IMR-90 (cell line): ENCODE results near the gene MMEL1. TPM values are rescaled to one million over a fixed set of nuclear protein-coding genes. Genes with fewer than 3 reads are reported as not detected.

Experiments used
- ATAC-seq: fragments of 200-7000 bp; cut with Tn5 transposase; 2 replicates; pipeline ENCODE4 v1.9.1; 2020; ENCODE audit warnings: low read depth, mild to moderate bottlenecking, moderate library complexity
- BruUV-seq: library from RNA; stranded (reverse); fragments of 400-500 nt; replicated peaks from 2 replicates; lab custom pipeline; 2021; lab: Mats Ljungman, UMichigan
- CTCF ChIA-PET: fragments of 300-600 bp; formaldehyde crosslinking; extraction: SDS; loops from one replicate; lab custom pipeline; 2021; ENCODE audit warnings: antibody characterized with exemption; lab: Yijun Ruan, JAX
- POLR2A ChIA-PET: fragments of 300-600 bp; sonication (Branson Sonifier 250); formaldehyde crosslinking; loops from one replicate; lab custom pipeline; 2022; ENCODE audit warnings: antibody characterized with exemption; ENCODE audit not compliant: unreplicated experiment; lab: Charles Lee
- DNase-seq: peaks from one replicate; pipeline ENCODE4 v3.0.0; 2013
- H2AFZ ChIP-seq: replicated peaks from 2 replicates; pipeline ENCODE3; 2013; ENCODE audit warnings: low read length, mild to moderate bottlenecking; ENCODE audit not compliant: poor library complexity
- H2AK5ac ChIP-seq: 2 replicates; pipeline ENCODE4 v1.6.1; 2013; ENCODE audit warnings: low read depth, low read length, inconsistent platforms
- H2AK9ac ChIP-seq: replicated peaks from 2 replicates; pipeline ENCODE3; 2013; ENCODE audit warnings: mild to moderate bottlenecking, low read depth, low read length, moderate library complexity; ENCODE audit not compliant: poor library complexity
- H2BK120ac ChIP-seq: 2 replicates; pipeline ENCODE4 v1.6.1; 2013; ENCODE audit warnings: low read depth, low read length, inconsistent platforms
- H2BK15ac ChIP-seq: 3 replicates; pipeline ENCODE4 v1.6.1; 2013; ENCODE audit warnings: low read depth, low read length, inconsistent platforms
- H2BK20ac ChIP-seq: 2 replicates; pipeline ENCODE4 v1.6.1; 2013; ENCODE audit warnings: low read depth, mild to moderate bottlenecking, inconsistent platforms, low read length, moderate library complexity
- H2BK5ac ChIP-seq: 2 replicates; pipeline ENCODE4 v1.6.1; 2013; ENCODE audit warnings: mild to moderate bottlenecking, low read depth, low read length, inconsistent platforms; ENCODE audit not compliant: poor library complexity, severe bottlenecking
- H3K14ac ChIP-seq: replicated peaks from 2 replicates; pipeline ENCODE4 v1.6.1; 2013; ENCODE audit warnings: low read depth, low read length, inconsistent platforms
- H3K18ac ChIP-seq: 2 replicates; pipeline ENCODE4 v1.6.1; 2013; ENCODE audit warnings: low read depth, low read length, control low read depth
- H3K23ac ChIP-seq: 2 replicates; pipeline ENCODE4 v1.6.1; 2013; ENCODE audit warnings: low read depth, low read length, inconsistent platforms
- H3K27ac ChIP-seq: 2 replicates; pipeline ENCODE4 v1.5.1; 2013; ENCODE audit warnings: mild to moderate bottlenecking, control low read depth, low read length; ENCODE audit not compliant: insufficient read depth
- H3K27me3 ChIP-seq: 2 replicates; pipeline ENCODE4 v1.6.1; 2013; ENCODE audit warnings: low read length; ENCODE audit not compliant: control insufficient read depth, insufficient read depth
- H3K36me3 ChIP-seq: 2 replicates; pipeline ENCODE4 v1.6.1; 2013; ENCODE audit warnings: low read length, mixed read lengths; ENCODE audit not compliant: control insufficient read depth, insufficient read depth
- H3K4ac ChIP-seq: 2 replicates; pipeline ENCODE4 v1.6.1; 2013; ENCODE audit warnings: low read depth, low read length, inconsistent platforms
- H3K4me1 ChIP-seq: 2 replicates; pipeline ENCODE4 v1.6.1; 2013; ENCODE audit warnings: low read length, mixed read lengths; ENCODE audit not compliant: control insufficient read depth, insufficient read depth
- H3K4me2 ChIP-seq: 2 replicates; pipeline ENCODE4 v1.6.1; 2013; ENCODE audit warnings: low read depth, mild to moderate bottlenecking, control low read depth, low read length, moderate library complexity
- H3K4me3 ChIP-seq: 2 replicates; pipeline ENCODE4 v1.5.1; 2013; ENCODE audit warnings: low read depth, mild to moderate bottlenecking, control low read depth, low read length, moderate library complexity; ENCODE audit not compliant: insufficient read depth
- H3K56ac ChIP-seq: 2 replicates; pipeline ENCODE4 v1.6.1; 2013; ENCODE audit warnings: low read length, inconsistent platforms; ENCODE audit not compliant: insufficient read depth; ENCODE audit errors: extremely low read depth
- H3K79me1 ChIP-seq, 2 experiments: 2 replicates each; pipeline ENCODE4 v1.6.1; 2013; ENCODE audit warnings: low read length in 2 of 2, inconsistent platforms in 1 of 2, low read depth in 1 of 2
- H3K9ac ChIP-seq: 2 replicates; pipeline ENCODE4 v1.6.1; 2013; ENCODE audit warnings: low read depth, low read length, control low read depth
- H3K9me1 ChIP-seq: 2 replicates; pipeline ENCODE4 v1.6.1; 2013; ENCODE audit warnings: low read length, inconsistent platforms; ENCODE audit not compliant: insufficient read depth
- H3K9me3 ChIP-seq: 2 replicates; pipeline ENCODE4 v1.6.1; 2013; ENCODE audit warnings: low read length; ENCODE audit not compliant: control insufficient read depth, insufficient read depth
- H4K20me1 ChIP-seq: 2 replicates; pipeline ENCODE4 v1.6.1; 2013; ENCODE audit warnings: low read length, inconsistent platforms; ENCODE audit not compliant: insufficient read depth
- H4K5ac ChIP-seq: 2 replicates; pipeline ENCODE4 v1.6.1; 2013; ENCODE audit warnings: mild to moderate bottlenecking, low read depth, low read length, control low read depth
- H4K8ac ChIP-seq, 2 experiments: 2 replicates each; pipeline ENCODE4 v1.6.1; 2013; ENCODE audit warnings: low read depth in 2 of 2, low read length in 2 of 2, control low read depth in 1 of 2, inconsistent platforms in 1 of 2
- H4K91ac ChIP-seq: 2 replicates; pipeline ENCODE4 v1.6.1; 2013; ENCODE audit warnings: low read depth, low read length, inconsistent platforms; ENCODE audit not compliant: insufficient read depth
- BHLHE40 ChIP-seq: fragments of 150-350 bp; IDR thresholded peaks from 2 replicates; pipeline ENCODE4 v1.6.1; 2016; ENCODE audit warnings: mild to moderate bottlenecking, low read depth, low read length
- CEBPB ChIP-seq: IDR thresholded peaks from 2 replicates; pipeline ENCODE4 v1.6.1; 2012; ENCODE audit warnings: low read depth, low read length, improper control_type of control experiment
- CHD1 ChIP-seq: IDR thresholded peaks from 2 replicates; pipeline ENCODE4 v1.6.1; 2012; ENCODE audit warnings: low read depth, low read length, improper control_type of control experiment
- FOS ChIP-seq: fragments of 150-350 bp; IDR thresholded peaks from 2 replicates; pipeline ENCODE4 v1.6.1; 2016; ENCODE audit warnings: low read depth, low read length
- MAFK ChIP-seq: IDR thresholded peaks from 2 replicates; pipeline ENCODE4 v1.6.1; 2012; ENCODE audit warnings: low read depth, low read length, improper control_type of control experiment
- MAZ ChIP-seq: IDR thresholded peaks from 2 replicates; pipeline ENCODE4 v1.6.1; 2012; ENCODE audit warnings: low read depth, mild to moderate bottlenecking, low read length, improper control_type of control experiment, moderate library complexity, borderline replicate concordance
- MXI1 ChIP-seq: IDR thresholded peaks from 2 replicates; pipeline ENCODE4 v1.6.1; 2012; ENCODE audit warnings: low read depth, mild to moderate bottlenecking, low read length, moderate library complexity, borderline replicate concordance
- NFE2L2 ChIP-seq: fragments of 150-350 bp; IDR thresholded peaks from 2 replicates; pipeline ENCODE4 v1.6.1; 2016; ENCODE audit warnings: low read depth, mild to moderate bottlenecking, low read length
- POLR2A ChIP-seq: IDR thresholded peaks from 2 replicates; pipeline ENCODE4 v1.6.1; 2012; ENCODE audit warnings: mild to moderate bottlenecking, low read depth, low read length
- RAD21 ChIP-seq: IDR thresholded peaks from 2 replicates; pipeline ENCODE4 v1.6.1; 2012; ENCODE audit warnings: low read length, improper control_type of control experiment
- RCOR1 ChIP-seq: IDR thresholded peaks from 2 replicates; pipeline ENCODE4 v1.6.1; 2012; ENCODE audit warnings: mild to moderate bottlenecking, low read length, improper control_type of control experiment; ENCODE audit not compliant: insufficient replicate concordance
- RFX5 ChIP-seq: IDR thresholded peaks from 2 replicates; pipeline ENCODE4 v1.8.0; 2012; ENCODE audit warnings: low read depth, mild to moderate bottlenecking, low read length, moderate library complexity
- SMC3 ChIP-seq: fragments of 150-350 bp; IDR thresholded peaks from 2 replicates; pipeline ENCODE4 v1.6.1; 2016; ENCODE audit warnings: low read depth, mild to moderate bottlenecking, antibody characterized with exemption, low read length, moderate library complexity
- WGBS, 2 experiments: methylation state at CpG; one replicate each; pipeline versions ENCODE4 v1.1.5 to v1.1.7; 2013; ENCODE audit warnings: missing lambda C conversion rate in 2 of 2; ENCODE audit not compliant: insufficient read length in 1 of 2; ENCODE audit errors: extremely low coverage in 2 of 2; 5-methylcytosine and 5-hydroxymethylcytosine counted together
- dilution Hi-C: fragments of 300-500 bp; cut with HindIII; formaldehyde crosslinking; loops from one replicate; pipeline ENCODE4 v1.14.3; 2018; ENCODE audit warnings: low sequenced_read_pairs; ENCODE audit not compliant: unreplicated experiment
- in situ Hi-C: fragments of 300-500 bp; cut with MboI; formaldehyde crosslinking; loops from 3 replicates; pipeline ENCODE4 v1.14.3; 2019; ENCODE audit warnings: low sequenced_read_pairs, inconsistent platforms, mixed read lengths
- intact Hi-C: fragments of 100-400 bp; cut with micrococcal nuclease; formaldehyde crosslinking; loops from 2 replicates; pipeline ENCODE4 v1.10.0; 2022
- polyA plus RNA-seq, 3 experiments: library from polyadenylated mRNA; depleted of rRNA; stranded (reverse); fragments of >200 nt; gene quantifications; 2 replicates each; pipeline ENCODE4 v1.2.3, GENCODE V29; 2012; ENCODE audit warnings: low replicate concordance in 1 of 3
- total RNA-seq: library from RNA; depleted of rRNA; stranded (reverse); fragments of >200 nt; gene quantifications from 2 replicates; pipeline ENCODE4 v1.2.3, GENCODE V29; 2012
- TF ChIP-seq, protein P1 (sequence below): fragments of 150-350 bp; IDR thresholded peaks from 2 replicates; pipeline ENCODE4 v1.6.1; 2016; ENCODE audit warnings: low read depth, mild to moderate bottlenecking, low read length, moderate library complexity, borderline replicate concordance
- TF ChIP-seq, protein P2 (sequence below): conservative IDR thresholded peaks from 2 replicates; pipeline ENCODE4 v1.5.1; 2012; ENCODE audit warnings: mild to moderate bottlenecking, low read depth, low read length, improper control_type of control experiment

MMEL1 gene
- total and polyA plus RNA-seq, 2 of the 4 experiments (the other 2 are of a cell fraction), result under 0.01 to 0.12 TPM

DNA sequence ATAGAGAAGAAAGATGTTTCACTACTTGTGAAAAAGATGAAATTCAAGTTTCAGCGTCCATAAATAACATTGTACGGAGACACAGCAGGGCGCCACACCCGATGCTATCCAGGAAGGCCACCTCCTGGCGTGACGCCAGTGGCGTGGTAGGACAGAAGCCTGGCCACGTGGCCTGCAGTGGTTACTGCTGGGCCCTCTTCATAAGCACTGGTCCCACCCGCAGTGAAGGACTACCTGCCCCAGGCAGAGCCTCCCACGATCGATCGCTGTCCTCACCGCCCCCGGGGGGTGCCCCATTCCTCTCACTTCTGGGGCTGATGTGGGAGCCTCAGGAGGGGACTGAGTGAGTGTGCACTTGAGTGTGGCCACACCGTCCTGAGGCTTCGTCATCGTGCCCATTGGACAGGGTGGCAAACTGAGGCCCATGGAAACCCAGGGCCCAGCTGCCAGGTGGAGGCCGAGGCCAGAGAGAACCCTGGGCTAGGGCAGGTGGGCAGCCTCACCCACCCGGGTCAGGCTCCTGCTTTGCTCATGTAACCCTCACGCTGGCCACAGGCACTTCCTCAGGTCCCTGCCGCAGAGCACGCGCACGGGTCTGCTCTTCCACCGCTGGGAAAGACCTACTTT lies 91.1 kb downstream of the MMEL1 start:
- Histone ChIP-seq H3K4ac (no peak overlapping the region), H3K4me1 (peaks cover 2% of the 10 kb centered on the region; the same call in 1 of the 2 replicates), H3K4me3 (no peak overlapping the region), H3K4me2 (no peak overlapping the region), H2AFZ (peak overlapping the region; percentile 39), H4K5ac (no peak overlapping the region), H4K20me1 (no peaks in the 10 kb centered on the region), H2BK15ac (no peak overlapping the region), H3K79me1 (0 out of 4 replicates have a peak, but pooled peaks cover 0 to 3% of the 10 kb centered on the region in 2 experiments), H3K27ac (no peak overlapping the region), H2BK5ac (no peak overlapping the region), H4K8ac (no peak overlapping the region), H4K91ac (no peak overlapping the region), H3K14ac (no peak overlapping the region), H3K23ac (no peak overlapping the region), H3K9me1 (peaks cover 3% of the 10 kb centered on the region; the same call in 1 of the 2 replicates), H3K9me3 (no peaks in the 10 kb centered on the region), H3K9ac (no peak overlapping the region), H3K36me3 (no peaks in the 10 kb centered on the region), H3K27me3 (peaks cover 2% of the 10 kb centered on the region; the same call in 1 of the 2 replicates), H3K18ac (no peak overlapping the region), H2AK5ac (no peak overlapping the region), H2BK20ac (no peak overlapping the region), H2AK9ac (no peak overlapping the region), H2BK120ac (no peak overlapping the region), H3K56ac (no peak overlapping the region)
- TF ChIP-seq, protein P1, sequence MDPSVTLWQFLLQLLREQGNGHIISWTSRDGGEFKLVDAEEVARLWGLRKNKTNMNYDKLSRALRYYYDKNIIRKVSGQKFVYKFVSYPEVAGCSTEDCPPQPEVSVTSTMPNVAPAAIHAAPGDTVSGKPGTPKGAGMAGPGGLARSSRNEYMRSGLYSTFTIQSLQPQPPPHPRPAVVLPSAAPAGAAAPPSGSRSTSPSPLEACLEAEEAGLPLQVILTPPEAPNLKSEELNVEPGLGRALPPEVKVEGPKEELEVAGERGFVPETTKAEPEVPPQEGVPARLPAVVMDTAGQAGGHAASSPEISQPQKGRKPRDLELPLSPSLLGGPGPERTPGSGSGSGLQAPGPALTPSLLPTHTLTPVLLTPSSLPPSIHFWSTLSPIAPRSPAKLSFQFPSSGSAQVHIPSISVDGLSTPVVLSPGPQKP, result no peak
- TF ChIP-seq, protein P2, sequence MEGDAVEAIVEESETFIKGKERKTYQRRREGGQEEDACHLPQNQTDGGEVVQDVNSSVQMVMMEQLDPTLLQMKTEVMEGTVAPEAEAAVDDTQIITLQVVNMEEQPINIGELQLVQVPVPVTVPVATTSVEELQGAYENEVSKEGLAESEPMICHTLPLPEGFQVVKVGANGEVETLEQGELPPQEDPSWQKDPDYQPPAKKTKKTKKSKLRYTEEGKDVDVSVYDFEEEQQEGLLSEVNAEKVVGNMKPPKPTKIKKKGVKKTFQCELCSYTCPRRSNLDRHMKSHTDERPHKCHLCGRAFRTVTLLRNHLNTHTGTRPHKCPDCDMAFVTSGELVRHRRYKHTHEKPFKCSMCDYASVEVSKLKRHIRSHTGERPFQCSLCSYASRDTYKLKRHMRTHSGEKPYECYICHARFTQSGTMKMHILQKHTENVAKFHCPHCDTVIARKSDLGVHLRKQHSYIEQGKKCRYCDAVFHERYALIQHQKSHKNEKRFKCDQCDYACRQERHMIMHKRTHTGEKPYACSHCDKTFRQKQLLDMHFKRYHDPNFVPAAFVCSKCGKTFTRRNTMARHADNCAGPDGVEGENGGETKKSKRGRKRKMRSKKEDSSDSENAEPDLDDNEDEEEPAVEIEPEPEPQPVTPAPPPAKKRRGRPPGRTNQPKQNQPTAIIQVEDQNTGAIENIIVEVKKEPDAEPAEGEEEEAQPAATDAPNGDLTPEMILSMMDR, result no peak
- no peak for TF ChIP-seq FOS
- no peak for TF ChIP-seq BHLHE40
- no peak for TF ChIP-seq POLR2A
- TF ChIP-seq NFE2L2, result no peak
- no peak for TF ChIP-seq RFX5
- TF ChIP-seq RAD21, result no peak
- TF ChIP-seq CEBPB, result no peak
- no peak for TF ChIP-seq MAZ
- no peak for TF ChIP-seq SMC3
- no peak for TF ChIP-seq MAFK
- TF ChIP-seq RCOR1, result no peak
- no peak for TF ChIP-seq CHD1
- no peak for TF ChIP-seq MXI1
- intact Hi-C loops, result no loop called here
- in situ Hi-C loops, result loop anchor here (5.0 to 25.0 kb wide), 2 partner anchors 129 to 354 kb away; partner anchors contain the start of genes FAAP20 and PEX10
- DNase-seq, result no peak
- POLR2A ChIA-PET, result interaction anchor here (0.5 kb wide), 1 partner anchor 313 kb away, joined by 3 read pairs; no protein-coding TSS in a partner anchor
- dilution Hi-C loops, result no loop called here
- ATAC-seq, result no peak
- no TSS peak for BruUV-seq
- CTCF ChIA-PET, result interaction anchor here (0.6 kb wide), 1 partner anchor 13 kb away, joined by 8 read pairs; no protein-coding TSS in a partner anchor
- WGBS, 2 experiments, result 88% methylated on average over 15 of the region's 25 CpGs; no CpG with 5 or more reads in 1 of the 2 experiments
